HFF-Myc (cell line): ENCODE results near the gene NBAS.
A peak's percentile ranks its signal among the peaks of the same experiment; 100 is the strongest.
"Not testable (repeated sequence)": the region's sequence is repeated elsewhere in the genome, so short reads cannot be mapped to it uniquely, and the experiment has no call there.

ENCODE experiments used
- DNase-seq: peaks from one replicate; pipeline ENCODE4 v3.0.0-alpha.2; 2011; ENCODE audit warnings: low read depth; ENCODE audit errors: extremely low read depth
- H3K4me3 ChIP-seq: replicated peaks from 2 replicates; pipeline ENCODE4 v1.5.1; 2011; ENCODE audit warnings: low read depth, mild to moderate bottlenecking, control low read depth, low read length
- CTCF ChIP-seq: IDR thresholded peaks from 2 replicates; pipeline ENCODE4 v1.5.1; 2012; ENCODE audit warnings: mild to moderate bottlenecking, low read depth, low read length, control low read depth; ENCODE audit errors: missing control alignments

NBAS gene

GRCh38 chr2:15531095-15531854 lies 29.9 kb downstream of the NBAS start:
- no peak for TF ChIP-seq CTCF
- H3K4me3 ChIP-seq, result no peak overlapping the region
- DNase-seq, result no peak

- H3K4me3 ChIP-seq, result no peak overlapping the region
- DNase-seq, result no peak
- TF ChIP-seq CTCF, result no peak
Measured at GRCh38 chr2:15527074-15527739, 33.9 kb downstream of the NBAS start.

GRCh38 chr2:15521641-15522181 lies 39.4 kb downstream of the NBAS start:
- DNase-seq, result peak; percentile 12
- no peak overlapping the region for H3K4me3 ChIP-seq
- TF ChIP-seq CTCF, result no peak

- DNase-seq, result no peak
- no peak for TF ChIP-seq CTCF
- H3K4me3 ChIP-seq, result no peak overlapping the region
Measured at GRCh38 chr2:15520346-15520745, 40.8 kb downstream of the NBAS start.

GRCh38 chr2:15518759-15519158 lies 42.4 kb downstream of the NBAS start:
- DNase-seq, H3K4me3 ChIP-seq: not testable (repeated sequence)

GRCh38 chr2:15517793-15518192 lies 43.3 kb downstream of the NBAS start:
- no peak for DNase-seq

More at GRCh38 chr2:15517793-15518192, 43.3 kb downstream of the NBAS start:
- H3K4me3 ChIP-seq, result no peak overlapping the region
- no peak for TF ChIP-seq CTCF
